HCT116 (cell line): ENCODE results near the gene ITSN1. TPM values are rescaled to one million over a fixed set of nuclear protein-coding genes. Genes with fewer than 3 reads are reported as not detected.

Experiments
- ATAC-seq: fragments of 200-7000 bp; cut with Tn5 transposase; 2 replicates; pipeline ENCODE4 v1.9.1; 2020; ENCODE audit warnings: mild to moderate bottlenecking, moderate library complexity
- BruUV-seq: library from RNA; stranded (reverse); fragments of 400-500 nt; replicated peaks from 2 replicates; lab custom pipeline; 2021; lab: Mats Ljungman, UMichigan
- CTCF ChIA-PET: fragments of 300-600 bp; sonication (Branson Sonifier 250); formaldehyde crosslinking; loops from one replicate; lab custom pipeline; 2021; ENCODE audit warnings: antibody characterized with exemption; lab: Charles Lee
- POLR2A ChIA-PET: fragments of 300-600, 350-600 bp; sonication (Branson Sonifier 250); formaldehyde crosslinking; loops from one replicate; lab custom pipeline; 2021; ENCODE audit warnings: antibody characterized with exemption; lab: Charles Lee
- RAD21 ChIA-PET, 2 experiments: fragments of 300-600 bp; sonication (Branson Sonifier 250); formaldehyde crosslinking; loops; one replicate each; lab custom pipeline; 2023; ENCODE audit warnings: low total read pairs in 2 of 2; ENCODE audit not compliant: uncharacterized antibody in 2 of 2, unreplicated experiment in 2 of 2, low non-redundant PET in 1 of 2; lab: Charles Lee
- DNase-seq: peaks from one replicate; pipeline ENCODE4 v3.0.0-alpha.2; 2010; ENCODE audit warnings: low read depth, low spot score
- H2AFZ ChIP-seq: fragments of 200-600 bp; shearing (Covaris generic), sonication (generic); 2 replicates; pipeline ENCODE4 v1.6.1; 2017; ENCODE audit warnings: low read depth, mixed run types, mixed read lengths, antibody characterized with exemption, low read length; ENCODE audit not compliant: poor library complexity, severe bottlenecking
- H3K27ac ChIP-seq: 2 replicates; pipeline ENCODE4 v1.5.1; 2012; ENCODE audit warnings: low read depth, low read length
- H3K27me3 ChIP-seq: fragments of 200-600 bp; sonication (generic); 2 replicates; pipeline ENCODE4 v1.6.1; 2016; ENCODE audit warnings: mixed run types, low read length, mixed read lengths; ENCODE audit not compliant: insufficient read depth
- H3K36me3 ChIP-seq, 2 experiments: fragments of 200-500 bp in 1 of 2; fragments of 200-600 bp in 1 of 2; sonication (Bioruptor generic) in 1 of 2; sonication (generic) in 1 of 2; 2 replicates each; pipeline versions ENCODE4 v1.5.1 to v1.6.1; 2014 to 2016; ENCODE audit warnings: low read length in 2 of 2, inconsistent platforms in 1 of 2, mixed read lengths in 1 of 2, mixed run types in 1 of 2; ENCODE audit not compliant: insufficient read depth in 2 of 2, control insufficient read depth in 1 of 2
- H3K4me1 ChIP-seq, 2 experiments: fragments of 200-600 bp in 1 of 2; sonication (generic) in 1 of 2; 2 replicates each; pipeline versions ENCODE4 v1.5.1 to v1.6.1; 2012 to 2017; ENCODE audit warnings: low read length in 2 of 2, inconsistent platforms in 1 of 2, mild to moderate bottlenecking in 1 of 2, mixed read lengths in 1 of 2, mixed run types in 1 of 2, moderate library complexity in 1 of 2; ENCODE audit not compliant: insufficient read depth in 2 of 2, control insufficient read depth in 1 of 2
- H3K4me2 ChIP-seq: fragments of 200-600 bp; sonication (generic); 2 replicates; pipeline ENCODE4 v1.6.1; 2017; ENCODE audit warnings: mixed run types, low read length, mixed read lengths
- H3K4me3 ChIP-seq, 2 experiments: fragments of 200-600 bp in 1 of 2; sonication (generic) in 1 of 2; replicated peaks in 1 of 2; 2 replicates each; pipeline ENCODE4 v1.5.1; 2011 to 2016; ENCODE audit warnings: low read length in 2 of 2, control low read depth in 1 of 2, low read depth in 1 of 2, mild to moderate bottlenecking in 1 of 2, mixed read lengths in 1 of 2, mixed run types in 1 of 2
- H3K79me2 ChIP-seq: fragments of 200-600 bp; sonication (generic); 2 replicates; pipeline ENCODE4 v1.6.1; 2017; ENCODE audit warnings: mild to moderate bottlenecking, mixed run types, low read length, moderate library complexity, mixed read lengths; ENCODE audit not compliant: insufficient read depth
- H3K9ac ChIP-seq: fragments of 200-600 bp; sonication (generic); 2 replicates; pipeline ENCODE4 v1.6.1; 2016; ENCODE audit warnings: low read length, mixed read lengths
- H3K9me2 ChIP-seq: fragments of 200-600 bp; sonication (generic), shearing (Covaris generic); 2 replicates; pipeline ENCODE4 v1.6.1; 2017; ENCODE audit warnings: mixed run types, mild to moderate bottlenecking, moderate library complexity; ENCODE audit not compliant: insufficient read depth
- H3K9me3 ChIP-seq, 2 experiments: fragments of 200-500 bp in 1 of 2; fragments of 200-600 bp in 1 of 2; sonication (Bioruptor generic) in 1 of 2; sonication (generic) in 1 of 2; 2 replicates each; pipeline ENCODE4 v1.6.1; 2014 to 2017; ENCODE audit warnings: low read length in 2 of 2, mixed read lengths in 2 of 2, inconsistent platforms in 1 of 2, low read depth in 1 of 2, mild to moderate bottlenecking in 1 of 2, mixed run types in 1 of 2, moderate library complexity in 1 of 2; ENCODE audit not compliant: control insufficient read depth in 1 of 2, insufficient read depth in 1 of 2
- H4K20me1 ChIP-seq: fragments of 200-600 bp; sonication (generic), shearing (Covaris generic); 2 replicates; pipeline ENCODE4 v1.6.1; 2017; ENCODE audit warnings: mixed run types, mild to moderate bottlenecking, moderate library complexity; ENCODE audit not compliant: insufficient read depth
- CTCF ChIP-seq, 3 experiments: fragments of 200-600 bp in 1 of 3; sonication (generic) in 1 of 3; IDR thresholded peaks in 2 of 3; conservative IDR thresholded peaks in 1 of 3; 2 replicates each; pipeline ENCODE4 v1.5.1; 2012 to 2017; ENCODE audit warnings: low read depth in 2 of 3, low read length in 2 of 3, antibody characterized with exemption in 1 of 3, borderline replicate concordance in 1 of 3, control low read depth in 1 of 3, mild to moderate bottlenecking in 1 of 3, mixed read lengths in 1 of 3, mixed run types in 1 of 3, moderate library complexity in 1 of 3; ENCODE audit not compliant: insufficient read depth in 1 of 3
- ELF1 ChIP-seq: IDR thresholded peaks from 2 replicates; pipeline ENCODE4 v1.6.1; 2012; ENCODE audit warnings: low read depth, borderline replicate concordance
- SIN3A ChIP-seq: IDR thresholded peaks from 2 replicates; pipeline ENCODE4 v1.6.1; 2012; ENCODE audit warnings: low read depth
- SRF ChIP-seq: IDR thresholded peaks from 2 replicates; pipeline ENCODE4 v1.6.1; 2012; ENCODE audit warnings: low read depth
- ZBTB33 ChIP-seq: IDR thresholded peaks from 2 replicates; pipeline ENCODE4 v1.6.1; 2011; ENCODE audit warnings: mild to moderate bottlenecking, low read length, moderate library complexity; ENCODE audit not compliant: insufficient replicate concordance; ENCODE audit errors: extremely low read depth
- intact Hi-C: fragments of 100-400 bp; cut with micrococcal nuclease; formaldehyde crosslinking; loops from 2 replicates; pipeline ENCODE4 v1.10.0; 2022
- total RNA-seq: library from RNA; stranded (reverse); gene quantifications from one replicate; pipeline ENCODE4 v1.2.1, GENCODE V29; 2021; ENCODE audit not compliant: unreplicated experiment

ITSN1 gene
- total RNA-seq, 1 experiment from 2014 or later: 25.8 TPM

GRCh38 chr21:33860332-33860879 lies 218.1 kb downstream of the ITSN1 start:
- intact Hi-C loops: no loop called here

More at GRCh38 chr21:33860332-33860879, 218.1 kb downstream of the ITSN1 start:
- no TSS peak for BruUV-seq
- Histone ChIP-seq H3K27me3 (no peaks in the 10 kb centered on the region), H3K36me3 (no peaks in the 10 kb centered on the region), H2AFZ (no peak overlapping the region), H3K4me2 (no peak overlapping the region), H3K27ac (no peak overlapping the region), H3K9me3 (no peaks in the 10 kb centered on the region), H3K4me1 (no peaks in the 10 kb centered on the region), H3K9ac (no peak overlapping the region), H3K9me2 (no peaks in the 10 kb centered on the region), H3K4me3 (no peak overlapping the region), H3K79me2 (no peaks in the 10 kb centered on the region), H4K20me1 (no peaks in the 10 kb centered on the region)
- ATAC-seq (no peak), DNase-seq (no peak)
- ChIA-PET POLR2A (no interaction called here), RAD21 (no interaction called here), CTCF (no interaction called here)
- no peak for TF ChIP-seq SRF
- no peak for TF ChIP-seq ZBTB33
- TF ChIP-seq ELF1: no peak
- no peak for TF ChIP-seq SIN3A
- TF ChIP-seq CTCF (IDR thresholded peaks at IDR 0.05 in 2 of 3, conservative IDR thresholded peaks at IDR 0.05 in 1 of 3; ENCODE audit: borderline replicate concordance in 1 of 3, insufficient read depth in 1 of 3, low read depth in 2 of 3, low read length in 2 of 3): no peak
